Inflammatory macrophage treated with lipopolysaccharide for 1 hour (primary cell): ENCODE measurements around the gene HAO1.
"Not testable (repeated sequence)": the region's sequence is repeated elsewhere in the genome, so short reads cannot be mapped to it uniquely, and the experiment has no call there.

Experiments used
- DNase-seq, 2 donors: peaks; one replicate each; pipeline ENCODE4 v3.0.0-alpha.2; 2020 to 2022

Gene HAO1

GRCh38 chr20:7850775-7851490, 89.3 kb downstream of the HAO1 start:
- DNase-seq, result no peak

- no peak for DNase-seq
Observed at GRCh38 chr20:7849675-7850074, 90.6 kb downstream of the HAO1 start.

- no peak for DNase-seq
Observed at GRCh38 chr20:7848351-7848750, 91.9 kb downstream of the HAO1 start.

DNA sequence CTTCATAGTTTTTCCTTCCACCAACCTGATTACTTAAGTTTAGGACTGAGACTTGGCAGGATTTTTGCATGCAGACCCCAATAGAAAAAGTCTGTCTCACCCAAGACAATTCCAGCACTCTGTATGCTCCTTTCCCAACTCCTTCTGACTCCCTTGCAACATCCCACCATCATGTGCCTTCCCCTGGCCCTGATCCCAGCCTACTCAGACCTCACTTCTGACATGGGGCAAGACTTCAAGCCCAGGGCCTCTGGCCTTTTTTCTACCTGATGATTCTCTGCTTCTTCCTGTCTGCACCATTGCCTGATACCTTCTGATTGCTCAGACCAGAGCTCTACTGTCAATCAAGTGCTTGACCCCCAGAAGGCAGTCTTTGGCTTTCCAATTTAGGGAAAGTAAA, 96.6 kb downstream of the HAO1 start:
- DNase-seq, result no peak

DNA sequence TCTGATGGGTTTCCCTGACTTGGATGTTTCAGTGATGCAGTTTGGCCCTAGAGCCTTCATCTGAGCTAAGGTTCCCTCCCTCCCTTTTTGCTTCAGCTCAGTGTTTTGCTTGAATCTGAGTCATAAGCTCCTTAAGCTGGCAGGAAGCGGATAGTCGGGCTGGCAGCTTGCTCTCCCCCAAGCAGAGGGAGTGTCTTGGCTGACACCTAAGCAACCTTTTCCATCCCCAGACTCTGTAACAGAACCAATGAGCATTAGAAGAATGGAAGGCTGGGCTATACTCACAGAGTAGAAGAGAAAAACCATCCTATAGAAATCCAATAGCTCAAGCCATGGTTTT, 98.3 kb downstream of the HAO1 start:
- no peak for DNase-seq

DNA sequence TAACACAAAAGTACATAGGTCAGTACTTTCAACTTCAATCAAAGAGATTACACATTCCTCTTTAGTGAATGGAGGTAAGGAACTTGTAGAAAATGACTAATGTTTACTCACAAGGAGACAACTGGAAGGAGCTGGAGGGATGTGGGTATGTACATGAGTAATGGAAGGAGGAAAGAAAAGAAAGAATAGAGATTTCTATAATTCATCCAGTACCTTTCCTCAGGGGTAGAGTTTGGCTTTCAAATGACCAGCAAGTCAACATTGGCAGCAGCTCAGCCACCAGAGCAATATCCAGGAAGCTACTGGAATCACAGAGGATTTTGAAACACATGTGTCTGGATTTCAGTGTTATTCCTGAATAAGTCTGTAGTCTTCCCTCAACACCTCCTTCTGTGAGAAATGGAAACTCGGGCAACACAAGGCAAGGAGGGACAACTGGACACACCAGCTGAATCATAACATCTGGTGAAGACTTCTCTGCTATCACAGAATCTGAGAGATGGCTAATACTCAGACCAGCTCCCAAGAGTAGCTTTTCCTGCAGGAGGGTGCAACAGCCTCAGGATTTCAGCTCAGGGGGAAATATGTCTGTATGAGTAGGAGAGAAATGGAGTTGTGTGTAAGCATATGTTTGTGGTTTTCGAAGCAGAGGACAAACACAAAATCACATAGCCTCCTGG, 98.8 kb downstream of the HAO1 start:
- DNase-seq, result no peak

DNA sequence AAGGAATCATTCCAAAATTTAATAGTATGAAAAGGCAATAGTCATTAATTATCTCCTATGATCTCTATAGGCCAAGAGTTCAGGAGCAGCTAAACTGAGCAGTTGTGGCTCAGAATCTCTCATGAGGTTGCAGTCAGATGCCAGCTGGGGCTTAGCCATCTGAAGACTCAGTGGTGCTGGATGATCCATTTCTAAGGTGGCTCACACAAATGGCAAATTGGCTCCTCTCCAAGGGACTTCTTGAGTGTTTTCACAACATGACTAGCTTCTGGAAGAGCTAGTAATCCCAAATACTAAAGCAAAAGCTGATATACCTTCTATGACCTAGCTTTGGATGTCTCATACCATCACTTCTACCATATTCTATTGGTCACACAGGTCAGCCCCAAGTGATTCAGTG, 104.2 kb downstream of the HAO1 start:
- no peak for DNase-seq

- DNase-seq, result not testable (repeated sequence)
Observed at GRCh38 chr20:7834441-7834840, 105.8 kb downstream of the HAO1 start.
